GM23338 (cell line): Measurements from ENCODE around the gene RSU1. TPM values are rescaled to one million over a fixed set of nuclear protein-coding genes. Genes with fewer than 3 reads are reported as not detected.

Experiments used
- ATAC-seq: fragments of 200-7000 bp; cut with Tn5 transposase; 3 replicates; pipeline ENCODE4 v1.9.1; 2020
- DNase-seq: peaks from one replicate; pipeline ENCODE4 v3.0.0-alpha.2; 2015; ENCODE audit warnings: low spot score
- H2AFZ ChIP-seq: fragments of 200-600 bp; sonication (generic); 2 replicates; pipeline ENCODE4 v1.8.0; 2016; ENCODE audit warnings: antibody characterized with exemption, mild to moderate bottlenecking, moderate library complexity
- H3F3A ChIP-seq: fragments of 200-600 bp; sonication (generic); replicated peaks from 2 replicates; pipeline ENCODE4 v1.8.0; 2017; ENCODE audit warnings: antibody characterized with exemption, mixed run types, low read depth
- H3K27ac ChIP-seq: fragments of 200-600 bp; sonication (generic); 2 replicates; pipeline ENCODE4 v1.6.1; 2016; ENCODE audit warnings: low read depth
- H3K27me3 ChIP-seq: fragments of 200-600 bp; sonication (generic); 2 replicates; pipeline ENCODE4 v1.8.0; 2016; ENCODE audit warnings: mild to moderate bottlenecking, mixed run types, moderate library complexity; ENCODE audit not compliant: insufficient read depth
- H3K36me3 ChIP-seq: fragments of 200-600 bp; sonication (generic); 2 replicates; pipeline ENCODE4 v1.8.0; 2016; ENCODE audit warnings: mild to moderate bottlenecking; ENCODE audit not compliant: insufficient read depth
- H3K4me1 ChIP-seq: fragments of 200-600 bp; sonication (generic); 2 replicates; pipeline ENCODE4 v1.8.0; 2016; ENCODE audit warnings: mild to moderate bottlenecking, moderate library complexity; ENCODE audit not compliant: insufficient read depth
- H3K4me2 ChIP-seq: fragments of 200-600 bp; sonication (generic); 2 replicates; pipeline ENCODE4 v1.7.1; 2017; ENCODE audit warnings: mixed run types
- H3K4me3 ChIP-seq: fragments of 200-600 bp; sonication (generic); 2 replicates; pipeline ENCODE4 v1.6.1; 2016; ENCODE audit warnings: mixed run types
- H3K79me2 ChIP-seq: fragments of 200-600 bp; sonication (generic); replicated peaks from 2 replicates; pipeline ENCODE4 v1.8.0; 2017; ENCODE audit warnings: mild to moderate bottlenecking; ENCODE audit not compliant: insufficient read depth
- H3K9me2 ChIP-seq: fragments of 200-600 bp; sonication (generic); 2 replicates; pipeline ENCODE4 v1.8.0; 2017; ENCODE audit not compliant: insufficient read depth
- H4K20me1 ChIP-seq: fragments of 200-600 bp; sonication (generic); replicated peaks from 2 replicates; pipeline ENCODE4 v1.8.0; 2017; ENCODE audit warnings: mild to moderate bottlenecking; ENCODE audit not compliant: insufficient read depth
- H3K27ac Mint-ChIP-seq: 2 replicates; pipeline ENCODE4 v1.8.0; 2020; ENCODE audit warnings: inconsistent platforms, mild to moderate bottlenecking, moderate library complexity, mixed read lengths
- H3K27me3 Mint-ChIP-seq: 3 replicates; pipeline ENCODE4 v1.8.0; 2022; ENCODE audit warnings: low read depth, mild to moderate bottlenecking, moderate library complexity, mixed read lengths, inconsistent platforms; ENCODE audit not compliant: insufficient read depth, poor library complexity
- H3K36me3 Mint-ChIP-seq: 3 replicates; pipeline ENCODE4 v1.8.0; 2021; ENCODE audit warnings: low read depth, mild to moderate bottlenecking, inconsistent platforms, moderate library complexity, mixed read lengths
- H3K4me1 Mint-ChIP-seq: 3 replicates; pipeline ENCODE4 v1.8.0; 2020; ENCODE audit warnings: mild to moderate bottlenecking, inconsistent platforms, mixed read lengths
- H3K4me3 Mint-ChIP-seq: 3 replicates; pipeline ENCODE4 v1.8.0; 2021; ENCODE audit warnings: moderate library complexity, mild to moderate bottlenecking, inconsistent platforms, mixed read lengths
- H3K9me3 Mint-ChIP-seq: 3 replicates; pipeline ENCODE4 v1.8.0; 2020; ENCODE audit warnings: moderate library complexity, mild to moderate bottlenecking, inconsistent platforms, mixed read lengths
- CREB1 ChIP-seq: fragments of 250-450 bp; sonication (Bioruptor Pico); IDR thresholded peaks from 2 replicates; pipeline ENCODE4 v1.5.0; 2020; ENCODE audit warnings: low read depth, mild to moderate bottlenecking, moderate library complexity
- EZH2 ChIP-seq: fragments of 200-600 bp; sonication (generic); IDR thresholded peaks from one replicate; pipeline ENCODE4 v1.8.0; 2017; ENCODE audit warnings: antibody characterized with exemption, mild to moderate bottlenecking, low read depth; ENCODE audit not compliant: unreplicated experiment
- EZH2phosphoT487 ChIP-seq: fragments of 200-600 bp; sonication (generic); IDR thresholded peaks from one replicate; pipeline ENCODE4 v1.8.1; 2018; ENCODE audit warnings: antibody characterized with exemption; ENCODE audit not compliant: unreplicated experiment
- JUNB ChIP-seq: IDR thresholded peaks from one replicate; pipeline ENCODE4 v1.6.1; 2016; ENCODE audit warnings: antibody characterized with exemption; ENCODE audit not compliant: unreplicated experiment
- NANOG ChIP-seq: IDR thresholded peaks from 2 replicates; pipeline ENCODE4 v1.6.1; 2016; ENCODE audit warnings: antibody characterized with exemption, borderline replicate concordance
- POLR2AphosphoS5 ChIP-seq: IDR thresholded peaks from 2 replicates; pipeline ENCODE4 v1.6.1; 2016; ENCODE audit warnings: antibody characterized with exemption, low read depth
- STAT1 ChIP-seq: IDR thresholded peaks from one replicate; pipeline ENCODE4 v1.6.1; 2016; ENCODE audit warnings: antibody characterized with exemption; ENCODE audit not compliant: unreplicated experiment
- ZNF114 ChIP-seq: fragments of 250-450 bp; sonication (Bioruptor Pico); IDR thresholded peaks from 2 replicates; pipeline ENCODE4 v1.5.0; 2020; ENCODE audit warnings: mild to moderate bottlenecking, moderate library complexity
- ZNF331 ChIP-seq: fragments of 250-450 bp; sonication (Bioruptor Pico); IDR thresholded peaks from 2 replicates; pipeline ENCODE4 v1.5.0; 2020; ENCODE audit warnings: low read depth, mild to moderate bottlenecking, moderate library complexity
- polyA plus RNA-seq: library from polyadenylated mRNA; unstranded; fragments of >200 nt; fragmentation: Nextera tagmentation; extraction: Ambion mirVana; gene quantifications from 2 replicates; pipeline ENCODE4 v1.2.1, GENCODE V29; 2016
- total RNA-seq: library from RNA; depleted of rRNA; stranded (reverse); fragments of >200 nt; shearing (Covaris generic); gene quantifications from 2 replicates; pipeline ENCODE4 v1.2.3, GENCODE V29; 2014
- TF ChIP-seq, protein P1 (sequence below): fragments of 250-450 bp; sonication (Bioruptor Pico); IDR thresholded peaks from 2 replicates; pipeline ENCODE4 v1.5.0; 2020; ENCODE audit warnings: mild to moderate bottlenecking, moderate library complexity
- TF ChIP-seq, protein P2 (sequence below): IDR thresholded peaks from 2 replicates; pipeline ENCODE4 v1.6.1; 2016; ENCODE audit warnings: antibody characterized with exemption
- TF ChIP-seq, protein P3 (sequence below): IDR thresholded peaks from one replicate; pipeline ENCODE4 v1.6.1; 2018; ENCODE audit warnings: antibody characterized with exemption; ENCODE audit not compliant: unreplicated experiment
- TF ChIP-seq, protein P4 (sequence below), 2 experiments: fragments of 200-600 bp in 1 of 2; sonication (generic) in 1 of 2; conservative IDR thresholded peaks; 2 replicates each; pipeline versions ENCODE4 v1.5.1 to v1.6.1; 2016 to 2017; ENCODE audit warnings: antibody characterized with exemption in 2 of 2, low read depth in 2 of 2, mild to moderate bottlenecking in 2 of 2, moderate library complexity in 1 of 2

Gene RSU1
- total and polyA plus RNA-seq, 2 experiments from 2014 or later = 62.7 to 96.2 TPM

DNA sequence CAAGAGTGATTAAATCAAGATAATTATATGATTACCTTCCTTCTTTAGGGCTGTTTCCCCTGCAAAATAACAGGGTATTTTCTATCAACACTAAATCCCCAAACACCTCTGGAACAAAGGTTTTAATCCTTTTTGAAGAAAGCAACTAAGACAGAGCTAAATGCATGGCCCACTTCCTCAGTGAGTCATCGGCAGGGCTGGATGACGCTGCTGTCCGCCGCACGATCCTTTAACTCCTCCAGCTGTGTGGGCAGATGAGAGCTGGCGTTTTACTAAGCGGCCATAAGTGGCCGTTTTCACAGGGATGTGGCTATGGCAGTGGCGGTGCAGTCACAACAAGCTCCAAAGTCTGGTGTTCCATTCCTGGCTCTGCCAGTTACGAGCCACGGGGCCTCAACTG lies 219.6 kb downstream of the RSU1 start (continued):
- no peak for TF ChIP-seq JUNB
- TF ChIP-seq, protein P1, sequence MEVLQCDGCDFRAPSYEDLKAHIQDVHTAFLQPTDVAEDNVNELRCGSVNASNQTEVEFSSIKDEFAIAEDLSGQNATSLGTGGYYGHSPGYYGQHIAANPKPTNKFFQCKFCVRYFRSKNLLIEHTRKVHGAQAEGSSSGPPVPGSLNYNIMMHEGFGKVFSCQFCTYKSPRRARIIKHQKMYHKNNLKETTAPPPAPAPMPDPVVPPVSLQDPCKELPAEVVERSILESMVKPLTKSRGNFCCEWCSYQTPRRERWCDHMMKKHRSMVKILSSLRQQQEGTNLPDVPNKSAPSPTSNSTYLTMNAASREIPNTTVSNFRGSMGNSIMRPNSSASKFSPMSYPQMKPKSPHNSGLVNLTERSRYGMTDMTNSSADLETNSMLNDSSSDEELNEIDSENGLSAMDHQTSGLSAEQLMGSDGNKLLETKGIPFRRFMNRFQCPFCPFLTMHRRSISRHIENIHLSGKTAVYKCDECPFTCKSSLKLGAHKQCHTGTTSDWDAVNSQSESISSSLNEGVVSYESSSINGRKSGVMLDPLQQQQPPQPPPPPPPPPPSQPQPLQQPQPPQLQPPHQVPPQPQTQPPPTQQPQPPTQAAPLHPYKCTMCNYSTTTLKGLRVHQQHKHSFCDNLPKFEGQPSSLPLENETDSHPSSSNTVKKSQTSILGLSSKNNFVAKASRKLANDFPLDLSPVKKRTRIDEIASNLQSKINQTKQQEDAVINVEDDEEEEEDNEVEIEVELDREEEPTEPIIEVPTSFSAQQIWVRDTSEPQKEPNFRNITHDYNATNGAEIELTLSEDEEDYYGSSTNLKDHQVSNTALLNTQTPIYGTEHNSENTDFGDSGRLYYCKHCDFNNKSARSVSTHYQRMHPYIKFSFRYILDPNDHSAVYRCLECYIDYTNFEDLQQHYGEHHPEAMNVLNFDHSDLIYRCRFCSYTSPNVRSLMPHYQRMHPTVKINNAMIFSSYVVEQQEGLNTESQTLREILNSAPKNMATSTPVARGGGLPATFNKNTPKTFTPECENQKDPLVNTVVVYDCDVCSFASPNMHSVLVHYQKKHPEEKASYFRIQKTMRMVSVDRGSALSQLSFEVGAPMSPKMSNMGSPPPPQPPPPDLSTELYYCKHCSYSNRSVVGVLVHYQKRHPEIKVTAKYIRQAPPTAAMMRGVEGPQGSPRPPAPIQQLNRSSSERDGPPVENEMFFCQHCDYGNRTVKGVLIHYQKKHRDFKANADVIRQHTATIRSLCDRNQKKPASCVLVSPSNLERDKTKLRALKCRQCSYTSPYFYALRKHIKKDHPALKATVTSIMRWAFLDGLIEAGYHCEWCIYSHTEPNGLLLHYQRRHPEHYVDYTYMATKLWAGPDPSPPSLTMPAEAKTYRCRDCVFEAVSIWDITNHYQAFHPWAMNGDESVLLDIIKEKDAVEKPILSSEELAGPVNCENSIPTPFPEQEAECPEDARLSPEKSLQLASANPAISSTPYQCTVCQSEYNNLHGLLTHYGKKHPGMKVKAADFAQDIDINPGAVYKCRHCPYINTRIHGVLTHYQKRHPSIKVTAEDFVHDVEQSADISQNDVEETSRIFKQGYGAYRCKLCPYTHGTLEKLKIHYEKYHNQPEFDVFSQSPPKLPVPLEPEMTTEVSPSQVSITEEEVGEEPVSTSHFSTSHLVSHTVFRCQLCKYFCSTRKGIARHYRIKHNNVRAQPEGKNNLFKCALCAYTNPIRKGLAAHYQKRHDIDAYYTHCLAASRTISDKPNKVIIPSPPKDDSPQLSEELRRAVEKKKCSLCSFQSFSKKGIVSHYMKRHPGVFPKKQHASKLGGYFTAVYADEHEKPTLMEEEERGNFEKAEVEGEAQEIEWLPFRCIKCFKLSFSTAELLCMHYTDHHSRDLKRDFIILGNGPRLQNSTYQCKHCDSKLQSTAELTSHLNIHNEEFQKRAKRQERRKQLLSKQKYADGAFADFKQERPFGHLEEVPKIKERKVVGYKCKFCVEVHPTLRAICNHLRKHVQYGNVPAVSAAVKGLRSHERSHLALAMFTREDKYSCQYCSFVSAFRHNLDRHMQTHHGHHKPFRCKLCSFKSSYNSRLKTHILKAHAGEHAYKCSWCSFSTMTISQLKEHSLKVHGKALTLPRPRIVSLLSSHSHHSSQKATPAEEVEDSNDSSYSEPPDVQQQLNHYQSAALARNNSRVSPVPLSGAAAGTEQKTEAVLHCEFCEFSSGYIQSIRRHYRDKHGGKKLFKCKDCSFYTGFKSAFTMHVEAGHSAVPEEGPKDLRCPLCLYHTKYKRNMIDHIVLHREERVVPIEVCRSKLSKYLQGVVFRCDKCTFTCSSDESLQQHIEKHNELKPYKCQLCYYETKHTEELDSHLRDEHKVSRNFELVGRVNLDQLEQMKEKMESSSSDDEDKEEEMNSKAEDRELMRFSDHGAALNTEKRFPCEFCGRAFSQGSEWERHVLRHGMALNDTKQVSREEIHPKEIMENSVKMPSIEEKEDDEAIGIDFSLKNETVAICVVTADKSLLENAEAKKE (CRISPR knock-in tag) = no peak

DNA sequence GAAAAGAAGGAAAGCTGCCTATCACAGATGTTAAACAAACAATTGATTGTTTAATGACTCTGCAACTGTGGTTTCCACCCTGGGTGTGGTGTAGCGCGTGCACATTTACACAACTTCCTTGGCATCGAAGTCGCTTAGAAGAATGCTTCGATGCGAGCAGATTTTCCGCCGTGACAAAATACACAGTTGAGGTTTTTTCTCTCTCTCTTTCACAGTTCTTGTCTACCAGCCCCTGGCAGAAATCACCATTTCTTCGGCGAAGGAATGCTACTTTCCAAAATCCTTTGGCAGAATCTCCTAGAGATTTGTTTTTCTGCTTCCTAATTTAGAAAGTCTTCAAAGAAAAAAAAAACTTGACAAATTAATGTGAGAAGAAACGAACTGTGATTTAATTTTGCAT lies 224.8 kb downstream of the RSU1 start:
- no peaks in the 10 kb centered on the region for H3K79me2 ChIP-seq
- Mint-ChIP-seq H3K4me1 (peaks cover 31% of the 10 kb centered on the region), H3K27ac (0 out of 2 replicates have a peak overlapping the region, but pooled peaks have one; percentile 46), H3K9me3 (no peaks in the 10 kb centered on the region), H3K36me3 (no peaks in the 10 kb centered on the region), H3K27me3 (peaks cover 5% of the 10 kb centered on the region), H3K4me3 (no peak overlapping the region)
- DNase-seq (peak; percentile 29), ATAC-seq (no peak)
- peak overlapping the region; percentile 84 for H3K27ac ChIP-seq
- H4K20me1 ChIP-seq = no peaks in the 10 kb centered on the region
- H3F3A ChIP-seq = no peaks in the 10 kb centered on the region
- H3K9me2 ChIP-seq = no peaks in the 10 kb centered on the region
- peaks cover 37% of the 10 kb centered on the region for H3K4me1 ChIP-seq
- 0 out of 2 replicates have a peak overlapping the region, but pooled peaks have one; percentile 30 for H3K4me2 ChIP-seq
- no peak overlapping the region for H3K4me3 ChIP-seq
- H3K27me3 ChIP-seq = no peaks in the 10 kb centered on the region
- H2AFZ ChIP-seq = no peak overlapping the region
- H3K36me3 ChIP-seq = no peaks in the 10 kb centered on the region
- TF ChIP-seq ZNF114 (no peak), CREB1 (CRISPR knock-in tag) (no peak), JUNB (no peak), NANOG (no peak), ZNF331 (CRISPR knock-in tag) (no peak), EZH2phosphoT487 (no peak), STAT1 (no peak), POLR2AphosphoS5 (no peak), EZH2 (no peak)
- TF ChIP-seq, protein P2, sequence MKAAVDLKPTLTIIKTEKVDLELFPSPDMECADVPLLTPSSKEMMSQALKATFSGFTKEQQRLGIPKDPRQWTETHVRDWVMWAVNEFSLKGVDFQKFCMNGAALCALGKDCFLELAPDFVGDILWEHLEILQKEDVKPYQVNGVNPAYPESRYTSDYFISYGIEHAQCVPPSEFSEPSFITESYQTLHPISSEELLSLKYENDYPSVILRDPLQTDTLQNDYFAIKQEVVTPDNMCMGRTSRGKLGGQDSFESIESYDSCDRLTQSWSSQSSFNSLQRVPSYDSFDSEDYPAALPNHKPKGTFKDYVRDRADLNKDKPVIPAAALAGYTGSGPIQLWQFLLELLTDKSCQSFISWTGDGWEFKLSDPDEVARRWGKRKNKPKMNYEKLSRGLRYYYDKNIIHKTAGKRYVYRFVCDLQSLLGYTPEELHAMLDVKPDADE = no peak
- TF ChIP-seq, protein P3, sequence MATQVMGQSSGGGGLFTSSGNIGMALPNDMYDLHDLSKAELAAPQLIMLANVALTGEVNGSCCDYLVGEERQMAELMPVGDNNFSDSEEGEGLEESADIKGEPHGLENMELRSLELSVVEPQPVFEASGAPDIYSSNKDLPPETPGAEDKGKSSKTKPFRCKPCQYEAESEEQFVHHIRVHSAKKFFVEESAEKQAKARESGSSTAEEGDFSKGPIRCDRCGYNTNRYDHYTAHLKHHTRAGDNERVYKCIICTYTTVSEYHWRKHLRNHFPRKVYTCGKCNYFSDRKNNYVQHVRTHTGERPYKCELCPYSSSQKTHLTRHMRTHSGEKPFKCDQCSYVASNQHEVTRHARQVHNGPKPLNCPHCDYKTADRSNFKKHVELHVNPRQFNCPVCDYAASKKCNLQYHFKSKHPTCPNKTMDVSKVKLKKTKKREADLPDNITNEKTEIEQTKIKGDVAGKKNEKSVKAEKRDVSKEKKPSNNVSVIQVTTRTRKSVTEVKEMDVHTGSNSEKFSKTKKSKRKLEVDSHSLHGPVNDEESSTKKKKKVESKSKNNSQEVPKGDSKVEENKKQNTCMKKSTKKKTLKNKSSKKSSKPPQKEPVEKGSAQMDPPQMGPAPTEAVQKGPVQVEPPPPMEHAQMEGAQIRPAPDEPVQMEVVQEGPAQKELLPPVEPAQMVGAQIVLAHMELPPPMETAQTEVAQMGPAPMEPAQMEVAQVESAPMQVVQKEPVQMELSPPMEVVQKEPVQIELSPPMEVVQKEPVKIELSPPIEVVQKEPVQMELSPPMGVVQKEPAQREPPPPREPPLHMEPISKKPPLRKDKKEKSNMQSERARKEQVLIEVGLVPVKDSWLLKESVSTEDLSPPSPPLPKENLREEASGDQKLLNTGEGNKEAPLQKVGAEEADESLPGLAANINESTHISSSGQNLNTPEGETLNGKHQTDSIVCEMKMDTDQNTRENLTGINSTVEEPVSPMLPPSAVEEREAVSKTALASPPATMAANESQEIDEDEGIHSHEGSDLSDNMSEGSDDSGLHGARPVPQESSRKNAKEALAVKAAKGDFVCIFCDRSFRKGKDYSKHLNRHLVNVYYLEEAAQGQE = no peak
- TF ChIP-seq, protein P4, sequence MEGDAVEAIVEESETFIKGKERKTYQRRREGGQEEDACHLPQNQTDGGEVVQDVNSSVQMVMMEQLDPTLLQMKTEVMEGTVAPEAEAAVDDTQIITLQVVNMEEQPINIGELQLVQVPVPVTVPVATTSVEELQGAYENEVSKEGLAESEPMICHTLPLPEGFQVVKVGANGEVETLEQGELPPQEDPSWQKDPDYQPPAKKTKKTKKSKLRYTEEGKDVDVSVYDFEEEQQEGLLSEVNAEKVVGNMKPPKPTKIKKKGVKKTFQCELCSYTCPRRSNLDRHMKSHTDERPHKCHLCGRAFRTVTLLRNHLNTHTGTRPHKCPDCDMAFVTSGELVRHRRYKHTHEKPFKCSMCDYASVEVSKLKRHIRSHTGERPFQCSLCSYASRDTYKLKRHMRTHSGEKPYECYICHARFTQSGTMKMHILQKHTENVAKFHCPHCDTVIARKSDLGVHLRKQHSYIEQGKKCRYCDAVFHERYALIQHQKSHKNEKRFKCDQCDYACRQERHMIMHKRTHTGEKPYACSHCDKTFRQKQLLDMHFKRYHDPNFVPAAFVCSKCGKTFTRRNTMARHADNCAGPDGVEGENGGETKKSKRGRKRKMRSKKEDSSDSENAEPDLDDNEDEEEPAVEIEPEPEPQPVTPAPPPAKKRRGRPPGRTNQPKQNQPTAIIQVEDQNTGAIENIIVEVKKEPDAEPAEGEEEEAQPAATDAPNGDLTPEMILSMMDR (conservative IDR thresholded peaks at IDR 0.05; ENCODE audit: low read depth in 2 of 2) = no peak
